Uterus (tissue), 4 donors: ENCODE data around the gene NUDT2. TPM values are rescaled to one million over a fixed set of nuclear protein-coding genes. Genes with fewer than 3 reads are reported as not detected.

Experiments
- DNase-seq, 2 donors: peaks; one replicate each; pipeline ENCODE4 v3.0.0-alpha.2; 2019 to 2020
- H3K27ac ChIP-seq, 2 donors: fragments of 200-600 bp; sonication (generic); 1 replicate in 1 of 2; 2 replicates in 1 of 2; pipeline ENCODE4 v1.5.1; 2016 to 2018
- H3K27me3 ChIP-seq, 2 donors: fragments of 200-600 bp; sonication (generic); one replicate each; pipeline ENCODE4 v1.5.1; 2018 to 2019; ENCODE audit warnings: control low read depth in 1 of 2
- H3K36me3 ChIP-seq, 2 donors: fragments of 200-600 bp; sonication (generic); one replicate each; pipeline ENCODE4 v1.5.1; 2019; ENCODE audit warnings: control low read depth in 1 of 2
- H3K4me1 ChIP-seq, 2 donors: fragments of 200-600 bp; sonication (generic); one replicate each; pipeline ENCODE4 v1.5.1; 2018 to 2019; ENCODE audit warnings: control low read depth in 1 of 2
- H3K4me3 ChIP-seq, 2 donors: fragments of 200-600 bp; sonication (generic); 1 replicate in 1 of 2; 2 replicates in 1 of 2; pipeline ENCODE4 v1.5.1; 2018 to 2019; ENCODE audit warnings: mild to moderate bottlenecking in 1 of 2
- H3K9me3 ChIP-seq, 2 donors: fragments of 200-600 bp; sonication (generic); one replicate each; pipeline ENCODE4 v1.5.1; 2019; ENCODE audit warnings: control low read depth in 1 of 2
- POLR2A ChIP-seq, 2 donors: fragments of 450-650 bp; IDR thresholded peaks; one replicate each; pipeline ENCODE4 v1.6.1; 2016; ENCODE audit warnings: antibody characterized with exemption in 2 of 2, mild to moderate bottlenecking in 1 of 2, moderate library complexity in 1 of 2
- intact Hi-C: fragments of 100-400 bp; cut with DNase I; formaldehyde crosslinking; loops from one replicate; pipeline ENCODE4 v1.15.1; 2023; ENCODE audit warnings: low total_unique reads
- total RNA-seq, 4 donors: library from RNA; depleted of rRNA in 3 of 4; stranded (reverse); fragments of >200 nt in 3 of 4; gene quantifications; one replicate each; pipeline versions ENCODE4 v1.1.0 to v1.2.4, GENCODE V29; 2014 to 2023
- TF ChIP-seq, protein P1 (sequence below), 4 experiments: fragments of 200-600 bp in 2 of 4; fragments of 450-650 bp in 2 of 4; sonication (generic) in 2 of 4; IDR thresholded peaks; one replicate each; pipeline ENCODE4 v1.5.1; 2016 to 2019; ENCODE audit warnings: antibody characterized with exemption in 4 of 4, mild to moderate bottlenecking in 2 of 4, moderate library complexity in 1 of 4
- donor health status: DM: yes; HTN: yes; CAD: no.

NUDT2 gene
- total RNA-seq, 4 donors from 2014 or later = 7.6 to 24.6 (median 20.2) TPM

GRCh38 chr9:34376596-34377403, 47.4 kb downstream of the NUDT2 start, which contains the start of gene MYORG:
MYORG (minus strand) TSS chr9:34376898; CDS start chr9:34372943, 3,955 bp downstream.
- Histone ChIP-seq H3K27me3 (no peaks in the 10 kb centered on the region), H3K27ac (peak within 1 kb of the TSS; percentile 64 to 66), H3K4me1 (peaks cover 0 to 4% of the 10 kb centered on the region in 2 donors), H3K9me3 (no peaks in the 10 kb centered on the region), H3K36me3 (no peaks in the 10 kb centered on the region), H3K4me3 (peak within 1 kb of the TSS; percentile 53 to 64)
- TF ChIP-seq, protein P1, sequence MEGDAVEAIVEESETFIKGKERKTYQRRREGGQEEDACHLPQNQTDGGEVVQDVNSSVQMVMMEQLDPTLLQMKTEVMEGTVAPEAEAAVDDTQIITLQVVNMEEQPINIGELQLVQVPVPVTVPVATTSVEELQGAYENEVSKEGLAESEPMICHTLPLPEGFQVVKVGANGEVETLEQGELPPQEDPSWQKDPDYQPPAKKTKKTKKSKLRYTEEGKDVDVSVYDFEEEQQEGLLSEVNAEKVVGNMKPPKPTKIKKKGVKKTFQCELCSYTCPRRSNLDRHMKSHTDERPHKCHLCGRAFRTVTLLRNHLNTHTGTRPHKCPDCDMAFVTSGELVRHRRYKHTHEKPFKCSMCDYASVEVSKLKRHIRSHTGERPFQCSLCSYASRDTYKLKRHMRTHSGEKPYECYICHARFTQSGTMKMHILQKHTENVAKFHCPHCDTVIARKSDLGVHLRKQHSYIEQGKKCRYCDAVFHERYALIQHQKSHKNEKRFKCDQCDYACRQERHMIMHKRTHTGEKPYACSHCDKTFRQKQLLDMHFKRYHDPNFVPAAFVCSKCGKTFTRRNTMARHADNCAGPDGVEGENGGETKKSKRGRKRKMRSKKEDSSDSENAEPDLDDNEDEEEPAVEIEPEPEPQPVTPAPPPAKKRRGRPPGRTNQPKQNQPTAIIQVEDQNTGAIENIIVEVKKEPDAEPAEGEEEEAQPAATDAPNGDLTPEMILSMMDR (IDR thresholded peaks at IDR 0.05) = no peak
- peak; percentile 46 to 51 for TF ChIP-seq POLR2A (IDR thresholded peaks at IDR 0.05)
- intact Hi-C loops = no loop called here
- peak; percentile 90 to 91 for DNase-seq

- intact Hi-C loops = no loop called here
- Histone ChIP-seq H3K36me3 (no peaks in the 10 kb centered on the region), H3K27ac (peak overlapping the region; percentile 64 to 66), H3K4me3 (peak overlapping the region; percentile 53 to 64), H3K4me1 (peaks cover 0 to 4% of the 10 kb centered on the region in 2 donors), H3K9me3 (no peaks in the 10 kb centered on the region), H3K27me3 (no peaks in the 10 kb centered on the region)
- DNase-seq = peak in 1 of 2 donors; percentile 43
- no peak for TF ChIP-seq POLR2A (IDR thresholded peaks at IDR 0.05)
- TF ChIP-seq, protein P1 (IDR thresholded peaks at IDR 0.05) = no peak
Measured at GRCh38 chr9:34377404-34377746, 48.0 kb downstream of the NUDT2 start.

- Histone ChIP-seq H3K36me3 (no peaks in the 10 kb centered on the region), H3K4me3 (no peak overlapping the region), H3K27me3 (no peaks in the 10 kb centered on the region), H3K9me3 (no peaks in the 10 kb centered on the region), H3K4me1 (peaks cover 0 to 4% of the 10 kb centered on the region in 2 donors), H3K27ac (no peak overlapping the region)
- TF ChIP-seq, protein P1 (IDR thresholded peaks at IDR 0.05) = no peak
- TF ChIP-seq POLR2A (IDR thresholded peaks at IDR 0.05) = no peak
- intact Hi-C loops = no loop called here
- no peak for DNase-seq
Measured at GRCh38 chr9:34378376-34379060, 49.1 kb downstream of the NUDT2 start.

- intact Hi-C loops = no loop called here
- H3K36me3 ChIP-seq = no peaks in the 10 kb centered on the region
- peak overlapping the region; percentile 7 to 10 for H3K4me3 ChIP-seq
- H3K27me3 ChIP-seq = no peaks in the 10 kb centered on the region
- no peaks in the 10 kb centered on the region for H3K9me3 ChIP-seq
- TF ChIP-seq, protein P1 (IDR thresholded peaks at IDR 0.05) = peak; percentile 86 to 96 (median 90)
- TF ChIP-seq POLR2A (IDR thresholded peaks at IDR 0.05) = no peak
- peak overlapping the region; percentile 11 to 35 for H3K27ac ChIP-seq
- DNase-seq = peak; percentile 84 to 89
- H3K4me1 ChIP-seq = peaks cover 0 to 4% of the 10 kb centered on the region in 2 donors
Measured at GRCh38 chr9:34379334-34380033, 50.1 kb downstream of the NUDT2 start.
